KG1 (cell line): ENCODE results near the gene GPATCH8.

Experiments
- DNase-seq: peaks from one replicate; lab custom pipeline; 2025; lab: John Stamatoyannopoulos, UW

Gene GPATCH8

DNA sequence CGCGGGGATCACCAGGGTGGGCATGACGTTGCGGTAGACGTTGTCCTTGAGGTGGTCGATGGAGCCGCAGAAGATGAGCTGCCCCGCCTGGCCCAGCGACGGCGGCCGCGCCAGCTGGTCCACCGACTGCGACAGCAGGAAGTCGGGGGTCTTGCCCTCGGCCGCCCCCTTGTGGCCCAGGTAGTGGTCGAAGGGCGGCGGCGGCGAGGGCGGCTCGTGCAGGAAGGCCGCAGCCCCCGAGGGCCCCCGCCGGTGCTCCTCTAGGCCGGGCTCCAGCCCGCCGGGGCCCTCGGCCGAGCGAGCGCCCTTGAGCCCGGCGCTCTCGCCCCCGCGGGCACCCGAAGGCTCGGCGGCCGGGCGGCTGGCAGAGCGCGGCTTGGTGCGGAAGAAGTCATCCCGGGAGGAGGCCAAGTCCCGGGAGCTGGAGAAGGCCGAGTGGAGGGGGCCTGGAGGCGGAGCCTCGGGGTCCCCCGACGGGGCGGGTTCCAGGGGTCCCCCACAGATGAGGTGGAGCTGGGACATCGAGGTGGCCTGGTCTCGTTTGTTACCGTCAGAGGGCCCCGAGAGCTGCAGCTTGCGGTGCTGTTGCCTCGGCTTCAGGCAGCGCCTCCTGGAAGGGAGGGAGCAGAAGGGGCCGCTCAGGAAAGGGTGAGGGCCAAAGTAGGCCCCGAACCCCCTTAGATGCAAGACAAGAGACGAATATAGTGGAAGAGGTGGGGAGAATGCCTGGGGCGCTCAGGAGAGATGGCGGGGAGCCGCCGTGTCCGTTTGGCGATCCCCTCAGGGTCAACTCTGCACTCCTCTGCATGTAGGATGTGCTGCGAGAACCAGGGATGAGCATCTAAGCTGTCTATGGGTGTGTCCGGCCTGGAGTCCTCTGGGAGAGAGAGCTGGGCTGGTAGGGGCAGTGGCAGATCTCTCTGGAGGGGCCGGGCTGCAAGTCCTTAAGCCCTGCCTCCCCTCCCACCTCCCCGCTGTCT lies 148.3 kb downstream of the GPATCH8 start:
- no peak for DNase-seq

- DNase-seq: no peak
Measured at GRCh38 chr17:44353672-44354331, 149.4 kb downstream of the GPATCH8 start.

GRCh38 chr17:44352828-44353671 lies 150.2 kb downstream of the GPATCH8 start:
- DNase-seq: no peak

GRCh38 chr17:44351961-44352827 lies 151.0 kb downstream of the GPATCH8 start:
- no peak for DNase-seq

DNA sequence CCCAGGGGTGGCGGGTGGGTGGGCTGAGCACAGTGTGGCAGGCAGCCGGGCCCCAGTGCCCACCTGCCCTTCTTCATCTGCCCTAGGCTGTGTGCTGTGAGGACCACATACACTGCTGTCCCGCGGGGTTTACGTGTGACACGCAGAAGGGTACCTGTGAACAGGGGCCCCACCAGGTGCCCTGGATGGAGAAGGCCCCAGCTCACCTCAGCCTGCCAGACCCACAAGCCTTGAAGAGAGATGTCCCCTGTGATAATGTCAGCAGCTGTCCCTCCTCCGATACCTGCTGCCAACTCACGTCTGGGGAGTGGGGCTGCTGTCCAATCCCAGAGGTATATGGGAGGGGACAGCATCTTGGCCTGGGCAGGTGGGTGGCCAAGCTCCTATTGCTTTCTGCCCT lies 151.7 kb downstream of the GPATCH8 start:
- DNase-seq: no peak

DNA sequence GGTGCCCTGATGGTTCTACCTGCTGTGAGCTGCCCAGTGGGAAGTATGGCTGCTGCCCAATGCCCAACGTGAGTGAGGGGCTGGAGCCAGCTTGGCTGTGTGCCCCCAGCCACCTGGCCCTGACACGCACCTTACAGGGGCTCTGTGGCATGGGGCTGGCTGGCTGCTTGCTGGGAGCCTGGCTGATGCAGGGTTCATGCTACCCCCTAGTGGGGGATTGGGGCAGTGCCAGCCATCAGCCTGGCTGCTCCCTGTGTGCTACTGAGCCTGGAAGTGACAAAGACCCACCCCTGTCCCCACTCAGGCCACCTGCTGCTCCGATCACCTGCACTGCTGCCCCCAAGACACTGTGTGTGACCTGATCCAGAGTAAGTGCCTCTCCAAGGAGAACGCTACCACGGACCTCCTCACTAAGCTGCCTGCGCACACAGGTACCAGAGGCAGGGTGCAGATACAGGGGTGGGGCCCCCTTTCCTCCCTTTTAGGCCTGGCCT lies 152.4 kb downstream of the GPATCH8 start:
- DNase-seq: peak; percentile 7

GRCh38 chr17:44349553-44350070 lies 153.6 kb downstream of the GPATCH8 start:
- DNase-seq: no peak

- DNase-seq: no peak
Measured at GRCh38 chr17:44348988-44349364, 154.2 kb downstream of the GPATCH8 start.

- DNase-seq: no peak
Measured at GRCh38 chr17:44348234-44348987, 154.8 kb downstream of the GPATCH8 start.
